Myocyte (in vitro differentiated cells): ENCODE data around the gene MRM2. TPM values are rescaled to one million over a fixed set of nuclear protein-coding genes. Genes with fewer than 3 reads are reported as not detected.

Experiments
- DNase-seq: peaks from one replicate; pipeline ENCODE4 v3.0.0-alpha.2; 2012; ENCODE audit warnings: low read depth
- total RNA-seq: library from RNA; depleted of rRNA; stranded (reverse); fragments of >200 nt; gene quantifications from 2 replicates; pipeline ENCODE4 v1.2.3, GENCODE V29; 2014

Gene MRM2
- total RNA-seq, 1 donor from 2014 or later = 21.1 TPM

GRCh38 chr7:2266911-2267310 is 24.9 kb upstream of the MRM2 start:
- DNase-seq = no peak

GRCh38 chr7:2264158-2264557 is 22.2 kb upstream of the MRM2 start:
- DNase-seq = no peak

GRCh38 chr7:2263176-2263575 is 21.2 kb upstream of the MRM2 start:
- no peak for DNase-seq

- no peak for DNase-seq
Measured at GRCh38 chr7:2261611-2262010, 19.6 kb upstream of the MRM2 start.

GRCh38 chr7:2260820-2261219 is 18.8 kb upstream of the MRM2 start:
- DNase-seq = no peak

DNA sequence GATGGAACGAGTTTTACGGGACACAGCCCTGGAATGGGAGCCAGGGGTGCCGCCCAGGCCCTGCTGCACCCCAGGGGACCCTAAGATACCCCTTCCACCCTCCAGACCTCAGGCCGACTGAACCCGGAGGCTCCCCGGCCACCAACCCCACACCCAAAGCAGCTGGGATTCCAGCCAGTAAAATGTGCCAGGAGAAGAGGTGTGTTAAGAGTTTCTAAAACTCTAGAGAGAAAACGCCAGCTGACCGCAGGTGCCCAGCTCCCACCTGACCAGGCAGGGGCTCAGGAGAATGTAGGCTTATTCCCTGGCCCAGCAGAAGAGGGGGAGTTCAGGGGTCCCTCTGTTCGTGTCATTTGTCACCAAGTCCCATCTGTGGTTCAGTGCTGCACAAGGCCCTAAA is 17.5 kb upstream of the MRM2 start:
- no peak for DNase-seq

- no peak for DNase-seq
Measured at GRCh38 chr7:2258661-2259365, 16.8 kb upstream of the MRM2 start.

- no peak for DNase-seq
Measured at GRCh38 chr7:2257651-2258050, 15.6 kb upstream of the MRM2 start.

DNA sequence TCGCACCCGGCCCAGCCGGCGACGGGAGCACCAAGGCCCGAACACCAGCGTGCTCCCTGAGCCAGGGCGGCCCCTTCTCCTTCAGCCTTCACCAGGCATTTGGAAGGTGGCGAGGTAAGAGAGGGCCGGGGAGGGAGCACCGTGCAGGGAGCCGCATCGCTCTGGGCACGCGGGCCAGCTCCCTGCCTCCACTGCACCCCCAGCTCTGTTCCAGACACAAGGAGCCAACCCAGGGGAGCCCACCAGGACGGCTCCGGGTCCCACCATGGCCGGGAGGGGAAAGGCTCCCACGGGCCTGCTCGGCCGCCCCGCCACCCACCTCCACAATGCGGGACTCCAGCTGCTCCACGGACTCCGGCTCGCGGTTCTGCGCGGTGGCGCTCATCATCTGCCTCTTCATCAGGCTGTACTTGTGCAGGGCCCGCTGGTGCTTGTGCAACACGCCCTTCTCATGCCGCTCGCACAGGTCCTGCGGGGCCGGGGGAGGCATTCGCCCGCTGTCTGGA is 15.1 kb upstream of the MRM2 start:
- no peak for DNase-seq

GRCh38 chr7:2256306-2257045 is 14.5 kb upstream of the MRM2 start:
- DNase-seq = no peak

GRCh38 chr7:2255145-2256139 is 13.4 kb upstream of the MRM2 start:
- DNase-seq = no peak

- no peak for DNase-seq
Measured at GRCh38 chr7:2254429-2255144, 12.6 kb upstream of the MRM2 start.

GRCh38 chr7:2253525-2254244 is 11.7 kb upstream of the MRM2 start:
- no peak for DNase-seq

DNA sequence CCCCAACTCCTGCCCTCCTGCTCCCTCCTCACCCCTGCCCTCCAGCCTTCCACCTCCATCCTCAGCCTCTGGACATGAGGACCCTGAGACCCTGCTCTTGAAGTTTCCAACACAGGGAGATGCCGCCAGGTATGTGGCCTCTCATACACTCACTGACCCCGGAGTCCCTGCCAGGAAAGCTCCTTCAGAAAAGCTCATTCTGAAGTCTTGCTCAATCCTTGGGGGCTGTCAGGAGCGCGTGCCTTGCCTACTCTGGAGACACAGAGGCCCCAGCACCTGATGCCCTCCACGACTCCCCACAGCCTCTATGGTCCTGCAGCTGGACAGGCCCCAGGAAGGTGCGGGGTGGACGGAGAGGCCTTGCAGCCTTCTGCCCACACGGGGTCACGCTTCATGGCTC is 11.0 kb upstream of the MRM2 start:
- no peak for DNase-seq

GRCh38 chr7:2251841-2252771 is 10.1 kb upstream of the MRM2 start:
- peak; percentile 70 for DNase-seq

DNA sequence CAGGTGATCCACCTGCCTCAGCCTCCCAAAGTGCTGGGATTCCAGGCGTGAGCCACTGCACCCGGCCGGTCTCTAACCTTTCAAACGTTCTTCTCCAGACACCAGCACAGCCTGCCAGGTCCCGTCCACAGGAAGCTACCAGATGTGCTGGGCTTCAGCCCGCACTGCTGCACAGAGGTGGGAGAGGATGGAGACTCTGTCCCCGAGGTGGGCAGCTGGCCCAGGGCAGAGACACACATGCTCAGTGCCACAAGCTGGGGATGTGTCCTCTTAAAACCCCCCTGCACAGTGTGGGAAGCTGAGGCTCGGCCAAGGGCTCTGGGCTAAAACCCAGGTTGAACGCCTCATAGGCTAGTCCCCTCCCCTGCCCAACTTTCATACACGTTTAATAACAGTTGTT is 9.4 kb upstream of the MRM2 start:
- no peak for DNase-seq

DNA sequence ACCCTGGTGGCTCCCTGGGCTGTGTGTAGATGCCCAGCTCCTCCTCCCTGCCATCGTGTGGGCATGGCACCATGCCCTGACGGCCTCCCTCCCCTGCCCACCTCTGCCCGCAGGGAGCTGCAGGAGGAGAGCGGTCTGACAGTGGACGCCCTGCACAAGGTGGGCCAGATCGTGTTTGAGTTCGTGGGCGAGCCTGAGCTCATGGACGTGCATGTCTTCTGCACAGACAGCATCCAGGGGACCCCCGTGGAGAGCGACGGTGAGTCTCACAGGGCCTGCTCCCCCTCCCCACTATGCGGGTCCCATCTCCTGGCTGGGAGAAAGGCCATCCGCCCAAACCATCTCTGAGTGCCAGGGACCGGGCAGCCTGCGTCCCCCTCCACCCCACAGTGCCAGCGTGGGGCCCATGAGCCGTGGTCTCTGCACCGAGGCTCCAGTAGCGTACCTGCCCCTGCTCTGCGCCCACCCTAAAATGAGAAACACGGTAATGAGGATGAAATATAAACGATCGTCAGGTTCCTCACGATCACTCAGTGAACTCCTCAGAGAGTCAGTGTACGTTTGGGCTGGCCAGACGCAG is 7.8 kb upstream of the MRM2 start:
- DNase-seq = no peak

DNA sequence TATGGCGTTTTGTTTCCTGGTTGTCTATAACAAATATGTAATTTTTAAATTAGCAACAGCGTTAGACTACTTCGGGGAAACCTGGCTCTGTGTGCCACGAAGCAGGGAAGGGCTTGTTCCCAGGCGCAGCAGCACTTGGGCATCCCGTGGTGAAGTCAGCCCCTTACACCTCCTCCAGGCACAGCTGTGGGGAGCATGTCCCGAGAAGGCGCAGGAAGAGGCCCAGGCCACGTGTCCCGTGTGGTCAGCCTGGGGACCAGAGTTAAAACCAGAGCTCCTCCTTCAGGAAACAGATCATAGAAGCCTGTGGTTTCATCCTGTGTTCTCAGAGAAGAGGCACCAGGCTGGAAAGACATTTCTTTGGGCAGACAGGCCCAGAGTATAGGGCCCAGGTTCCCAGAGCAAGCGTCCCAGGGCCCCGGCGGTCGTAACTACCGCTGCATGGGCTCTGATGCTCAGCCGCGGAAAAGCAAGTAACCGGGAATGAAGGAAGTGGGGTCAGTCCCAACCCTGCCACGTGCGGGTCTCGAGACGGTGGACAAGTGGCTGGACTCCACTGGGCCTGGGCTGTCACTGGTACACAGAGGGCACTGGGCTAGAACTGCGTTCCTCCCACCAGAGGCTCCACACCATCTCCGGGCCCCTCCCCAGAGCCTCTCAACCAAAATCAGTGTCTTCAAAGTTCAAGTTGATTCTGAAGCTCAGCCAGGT is 7.1 kb upstream of the MRM2 start:
- peak; percentile 99 for DNase-seq
